IPS DF 6.9 (cell line): ENCODE measurements around the gene SLCO2B1.

Experiments
- DNase-seq: peaks from one replicate; pipeline ENCODE4 v3.0.0-alpha.2; 2013; ENCODE audit warnings: low read depth, low spot score
- H3K27ac ChIP-seq: one replicate; pipeline ENCODE4 v1.5.1; 2013; ENCODE audit warnings: low read length, control low read depth
- H3K27me3 ChIP-seq: 2 replicates; pipeline ENCODE4 v1.6.1; 2013; ENCODE audit warnings: mild to moderate bottlenecking, low read length; ENCODE audit not compliant: control insufficient read depth, insufficient read depth
- H3K36me3 ChIP-seq: 2 replicates; pipeline ENCODE4 v1.6.1; 2013; ENCODE audit warnings: low read length; ENCODE audit not compliant: control insufficient read depth, insufficient read depth
- H3K4me1 ChIP-seq: 2 replicates; pipeline ENCODE4 v1.6.1; 2013; ENCODE audit warnings: low read length; ENCODE audit not compliant: control insufficient read depth, insufficient read depth
- H3K4me3 ChIP-seq: 2 replicates; pipeline ENCODE4 v1.5.1; 2013; ENCODE audit warnings: mild to moderate bottlenecking, low read length
- H3K9me3 ChIP-seq: 2 replicates; pipeline ENCODE4 v1.6.1; 2013; ENCODE audit warnings: low read length, inconsistent platforms; ENCODE audit not compliant: control insufficient read depth, insufficient read depth
- WGBS: extraction: QIAGEN DNeasy Blood & Tissue Kit; methylation state at CpG from one replicate; pipeline ENCODE4 v1.1.7; 2013; ENCODE audit warnings: mixed read lengths, missing lambda C conversion rate; ENCODE audit not compliant: insufficient read length, insufficient coverage; 5-methylcytosine and 5-hydroxymethylcytosine counted together

The SLCO2B1 gene

DNA sequence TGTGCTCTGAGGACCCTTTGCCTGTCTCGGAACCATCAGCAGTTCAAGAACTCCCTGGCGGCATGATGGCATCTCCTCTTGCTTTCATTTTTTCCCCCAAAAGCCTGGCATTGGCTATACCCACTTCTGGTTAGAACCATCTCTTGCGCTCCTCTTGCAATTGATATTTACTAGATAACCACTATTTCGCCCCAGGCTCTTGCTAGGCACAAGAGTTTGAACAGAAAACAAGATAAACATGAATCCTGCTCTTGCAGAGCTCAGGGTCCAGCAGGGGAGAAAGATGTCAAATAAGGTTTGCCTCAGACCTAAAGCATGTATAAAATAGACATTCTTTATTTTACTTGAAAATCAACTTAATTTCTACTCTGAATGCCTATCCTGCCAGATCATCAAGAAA is 33.1 kb downstream of the SLCO2B1 start:
- WGBS = no CpG with 5 or more reads among the region's 4 CpGs

GRCh38 chr11:75184757-75185425 is 34.0 kb downstream of the SLCO2B1 start:
- Histone ChIP-seq H3K27me3 (no peaks in the 10 kb centered on the region), H3K27ac (no peak overlapping the region), H3K4me3 (no peak overlapping the region), H3K4me1 (no peaks in the 10 kb centered on the region), H3K36me3 (no peaks in the 10 kb centered on the region), H3K9me3 (no peaks in the 10 kb centered on the region)
- DNase-seq = no peak
- WGBS = no CpG with 5 or more reads among the region's 3 CpGs

More for the DNA sequence above, 33.1 kb downstream of the SLCO2B1 start:
- H3K27ac ChIP-seq = no peak overlapping the region
- no peak overlapping the region for H3K4me3 ChIP-seq
- H3K9me3 ChIP-seq = no peaks in the 10 kb centered on the region
- H3K27me3 ChIP-seq = no peaks in the 10 kb centered on the region
- H3K4me1 ChIP-seq = no peaks in the 10 kb centered on the region
- no peak for DNase-seq
- H3K36me3 ChIP-seq = no peaks in the 10 kb centered on the region

GRCh38 chr11:75185866-75186265 is 35.0 kb downstream of the SLCO2B1 start:
- no CpG with 5 or more reads among the region's 3 CpGs for WGBS
- Histone ChIP-seq H3K9me3 (no peaks in the 10 kb centered on the region), H3K4me3 (no peak overlapping the region), H3K27me3 (no peaks in the 10 kb centered on the region), H3K36me3 (no peaks in the 10 kb centered on the region), H3K27ac (no peak overlapping the region), H3K4me1 (no peaks in the 10 kb centered on the region)
- DNase-seq = no peak

- WGBS = no CpG with 5 or more reads among the region's 4 CpGs
- no peak for DNase-seq
- Histone ChIP-seq H3K27ac (no peak overlapping the region), H3K4me1 (no peaks in the 10 kb centered on the region), H3K36me3 (no peaks in the 10 kb centered on the region), H3K27me3 (no peaks in the 10 kb centered on the region), H3K4me3 (no peak overlapping the region), H3K9me3 (no peaks in the 10 kb centered on the region)
These were observed 36.1 kb downstream of the SLCO2B1 start for GRCh38 chr11:75186999-75187398.

- Histone ChIP-seq H3K4me3 (no peak overlapping the region), H3K4me1 (no peaks in the 10 kb centered on the region), H3K36me3 (no peaks in the 10 kb centered on the region), H3K27me3 (no peaks in the 10 kb centered on the region), H3K9me3 (no peaks in the 10 kb centered on the region), H3K27ac (no peak overlapping the region)
- WGBS = no CpG with 5 or more reads among the region's 4 CpGs
- DNase-seq = no peak
These were observed 37.8 kb downstream of the SLCO2B1 start for GRCh38 chr11:75188671-75189070.

- Histone ChIP-seq H3K27ac (no peak overlapping the region), H3K36me3 (no peaks in the 10 kb centered on the region), H3K4me3 (no peak overlapping the region), H3K4me1 (no peaks in the 10 kb centered on the region), H3K9me3 (no peaks in the 10 kb centered on the region), H3K27me3 (no peaks in the 10 kb centered on the region)
- DNase-seq = no peak
- WGBS = no CpG with 5 or more reads among the region's 5 CpGs
These were observed 38.2 kb downstream of the SLCO2B1 start for GRCh38 chr11:75189108-75189507.

DNA sequence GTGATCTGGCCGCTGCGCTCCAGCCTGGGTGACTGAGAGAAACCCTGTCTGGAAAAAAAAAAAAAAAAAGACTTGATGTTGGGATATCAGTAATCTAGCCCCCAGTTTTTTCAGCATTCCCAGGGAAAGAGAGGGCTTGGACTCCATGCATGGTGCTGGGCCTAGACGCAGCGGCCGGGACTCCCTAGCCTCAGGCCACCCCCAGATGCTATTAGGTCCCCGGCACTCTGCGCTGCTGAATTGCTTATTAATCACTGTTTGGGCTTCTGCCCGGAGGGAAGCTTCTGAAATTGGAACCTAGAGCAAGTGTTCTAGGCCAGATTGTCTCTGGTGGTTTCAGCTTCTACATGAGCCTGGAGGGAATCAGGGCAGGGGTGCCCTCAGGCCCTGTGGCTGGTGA is 39.0 kb downstream of the SLCO2B1 start:
- WGBS = no CpG with 5 or more reads among the region's 8 CpGs

DNA sequence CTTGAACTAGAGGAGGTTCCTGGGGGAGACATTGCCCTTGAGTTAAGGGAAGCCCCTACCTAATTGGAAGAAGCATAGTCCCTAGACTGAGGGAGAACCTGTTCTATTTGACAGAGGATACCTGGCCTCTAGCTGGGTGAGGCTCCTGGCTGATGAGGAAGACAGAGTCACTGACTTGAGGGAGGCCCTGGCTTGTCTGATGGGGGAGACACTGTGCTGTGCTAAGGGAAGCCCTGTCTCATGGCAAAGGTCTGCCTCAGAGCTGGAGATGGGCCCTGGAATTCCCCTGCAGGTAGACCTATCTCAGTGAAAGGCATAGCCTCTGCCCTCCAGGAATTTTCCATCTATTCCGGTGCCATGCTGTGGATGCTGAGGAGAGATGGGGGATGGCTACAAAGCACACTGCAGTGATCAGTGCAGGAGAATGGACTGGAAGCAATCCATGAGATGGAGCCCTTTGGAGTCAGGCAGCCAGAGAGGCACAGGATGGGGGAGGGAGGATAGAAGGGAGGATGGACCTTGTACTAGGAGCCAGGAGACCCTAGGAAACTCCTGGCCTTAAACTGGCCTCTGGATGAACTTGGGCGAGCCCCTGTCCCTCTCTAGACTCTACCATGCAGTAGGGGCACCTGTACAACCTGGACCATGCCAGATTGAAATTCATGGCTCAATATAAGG is 39.9 kb downstream of the SLCO2B1 start:
- Histone ChIP-seq H3K27ac (no peak overlapping the region), H3K27me3 (no peaks in the 10 kb centered on the region), H3K4me3 (no peak overlapping the region), H3K4me1 (no peaks in the 10 kb centered on the region), H3K9me3 (no peaks in the 10 kb centered on the region), H3K36me3 (no peaks in the 10 kb centered on the region)
- WGBS = no CpG with 5 or more reads among the region's 2 CpGs
- DNase-seq = no peak

More for the DNA sequence above, 39.0 kb downstream of the SLCO2B1 start:
- no peaks in the 10 kb centered on the region for H3K36me3 ChIP-seq
- no peak overlapping the region for H3K4me3 ChIP-seq
- H3K9me3 ChIP-seq = no peaks in the 10 kb centered on the region
- no peak overlapping the region for H3K27ac ChIP-seq
- H3K4me1 ChIP-seq = no peaks in the 10 kb centered on the region
- no peak for DNase-seq
- no peaks in the 10 kb centered on the region for H3K27me3 ChIP-seq

DNA sequence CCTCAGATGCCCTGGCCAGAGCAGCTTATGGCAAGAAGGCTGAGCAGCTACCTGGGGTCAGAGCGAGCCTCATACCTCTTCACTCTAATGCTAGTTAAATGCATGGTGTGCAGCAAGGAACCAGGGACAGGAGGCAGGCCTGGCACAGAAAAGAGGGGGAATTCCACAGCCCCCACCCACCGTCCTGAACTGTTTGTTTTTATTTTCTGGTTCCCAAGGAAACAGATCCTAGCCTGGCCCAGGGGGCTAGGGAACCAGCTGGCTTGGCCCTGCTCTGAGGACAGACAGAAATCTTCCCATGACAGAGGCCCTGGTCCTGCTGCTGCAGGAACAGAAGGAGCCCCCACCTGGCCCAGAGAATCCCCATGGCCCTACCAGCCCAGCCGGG is 40.4 kb downstream of the SLCO2B1 start:
- WGBS = no CpG with 5 or more reads among the region's 3 CpGs
- H3K36me3 ChIP-seq = no peaks in the 10 kb centered on the region
- H3K4me3 ChIP-seq = no peak overlapping the region
- no peaks in the 10 kb centered on the region for H3K4me1 ChIP-seq
- no peaks in the 10 kb centered on the region for H3K27me3 ChIP-seq
- no peak for DNase-seq
- H3K27ac ChIP-seq = no peak overlapping the region
- no peaks in the 10 kb centered on the region for H3K9me3 ChIP-seq

DNA sequence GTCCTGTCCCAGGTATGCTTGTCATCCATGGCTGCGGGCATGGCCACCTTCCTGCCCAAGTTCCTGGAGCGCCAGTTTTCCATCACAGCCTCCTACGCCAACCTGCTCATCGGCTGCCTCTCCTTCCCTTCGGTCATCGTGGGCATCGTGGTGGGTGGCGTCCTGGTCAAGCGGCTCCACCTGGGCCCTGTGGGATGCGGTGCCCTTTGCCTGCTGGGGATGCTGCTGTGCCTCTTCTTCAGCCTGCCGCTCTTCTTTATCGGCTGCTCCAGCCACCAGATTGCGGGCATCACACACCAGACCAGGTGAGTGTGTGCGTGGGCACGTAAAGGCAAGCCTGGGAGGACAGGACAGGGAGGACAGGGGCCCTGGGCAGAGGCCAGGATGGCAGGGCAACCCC is 42.4 kb downstream of the SLCO2B1 start:
- Histone ChIP-seq H3K36me3 (no peaks in the 10 kb centered on the region), H3K4me1 (no peaks in the 10 kb centered on the region), H3K9me3 (no peaks in the 10 kb centered on the region), H3K4me3 (no peak overlapping the region), H3K27me3 (no peaks in the 10 kb centered on the region), H3K27ac (no peak overlapping the region)
- no CpG with 5 or more reads among the region's 15 CpGs for WGBS
- no peak for DNase-seq

- DNase-seq = no peak
- Histone ChIP-seq H3K27me3 (no peaks in the 10 kb centered on the region), H3K4me1 (no peaks in the 10 kb centered on the region), H3K9me3 (no peaks in the 10 kb centered on the region), H3K4me3 (no peak overlapping the region), H3K36me3 (no peaks in the 10 kb centered on the region), H3K27ac (no peak overlapping the region)
- WGBS = no CpG with 5 or more reads among the region's 2 CpGs
These were observed 42.8 kb downstream of the SLCO2B1 start for GRCh38 chr11:75193711-75194110.
